ENCODE results near the gene MYH15. TPM values are rescaled to one million over a fixed set of nuclear protein-coding genes. Genes with fewer than 3 reads are reported as not detected.

Gene MYH15
- polyA plus RNA-seq, 1 donor from 2014 or later: 0.71 TPM

DNA sequence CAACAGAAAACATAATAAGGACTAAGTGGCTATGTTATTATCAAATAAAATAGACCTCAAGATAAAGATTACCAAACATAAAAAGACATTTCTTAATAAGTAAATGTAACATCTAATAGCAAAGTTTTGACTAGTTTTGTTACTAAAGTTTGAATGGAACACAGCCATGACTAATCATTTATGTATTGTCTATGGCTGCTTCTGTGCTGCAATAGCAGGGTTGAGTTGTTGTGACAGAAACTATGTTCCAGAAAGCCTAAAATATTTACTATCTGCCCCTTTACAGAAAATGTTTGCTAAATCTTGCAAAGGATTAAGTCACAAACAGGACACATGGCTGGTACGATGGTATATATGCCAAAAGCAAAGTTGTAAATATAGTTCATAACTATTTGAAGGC lies 37.9 kb upstream of the MYH15 start:
- no peaks in the 10 kb centered on the region for H3K79me2 ChIP-seq (replicated peaks; ENCODE audit: insufficient read depth, low read length)
- no peak overlapping the region for H2AFZ ChIP-seq (ENCODE audit: low read depth, low read length)
- H3K36me3 ChIP-seq (ENCODE audit: insufficient read depth, low read length): no peaks in the 10 kb centered on the region
- no peaks in the 10 kb centered on the region for H3K27me3 ChIP-seq (ENCODE audit: insufficient read depth, low read depth, low read length)
- H3K27ac ChIP-seq (ENCODE audit: low read length): no peak overlapping the region
- H3K4me3 ChIP-seq (ENCODE audit: low read length): no peak overlapping the region
- no peaks in the 10 kb centered on the region for H3F3A ChIP-seq (ENCODE audit: insufficient read depth, low read length, poor library complexity, severe bottlenecking)
- H4K20me1 ChIP-seq (ENCODE audit: insufficient read depth): no peaks in the 10 kb centered on the region
- H3K9me2 ChIP-seq (ENCODE audit: insufficient read depth, low read length): no peaks in the 10 kb centered on the region
- TF ChIP-seq POLR2AphosphoS5 (IDR thresholded peaks at IDR 0.05): no peak
- TF ChIP-seq, protein P1, sequence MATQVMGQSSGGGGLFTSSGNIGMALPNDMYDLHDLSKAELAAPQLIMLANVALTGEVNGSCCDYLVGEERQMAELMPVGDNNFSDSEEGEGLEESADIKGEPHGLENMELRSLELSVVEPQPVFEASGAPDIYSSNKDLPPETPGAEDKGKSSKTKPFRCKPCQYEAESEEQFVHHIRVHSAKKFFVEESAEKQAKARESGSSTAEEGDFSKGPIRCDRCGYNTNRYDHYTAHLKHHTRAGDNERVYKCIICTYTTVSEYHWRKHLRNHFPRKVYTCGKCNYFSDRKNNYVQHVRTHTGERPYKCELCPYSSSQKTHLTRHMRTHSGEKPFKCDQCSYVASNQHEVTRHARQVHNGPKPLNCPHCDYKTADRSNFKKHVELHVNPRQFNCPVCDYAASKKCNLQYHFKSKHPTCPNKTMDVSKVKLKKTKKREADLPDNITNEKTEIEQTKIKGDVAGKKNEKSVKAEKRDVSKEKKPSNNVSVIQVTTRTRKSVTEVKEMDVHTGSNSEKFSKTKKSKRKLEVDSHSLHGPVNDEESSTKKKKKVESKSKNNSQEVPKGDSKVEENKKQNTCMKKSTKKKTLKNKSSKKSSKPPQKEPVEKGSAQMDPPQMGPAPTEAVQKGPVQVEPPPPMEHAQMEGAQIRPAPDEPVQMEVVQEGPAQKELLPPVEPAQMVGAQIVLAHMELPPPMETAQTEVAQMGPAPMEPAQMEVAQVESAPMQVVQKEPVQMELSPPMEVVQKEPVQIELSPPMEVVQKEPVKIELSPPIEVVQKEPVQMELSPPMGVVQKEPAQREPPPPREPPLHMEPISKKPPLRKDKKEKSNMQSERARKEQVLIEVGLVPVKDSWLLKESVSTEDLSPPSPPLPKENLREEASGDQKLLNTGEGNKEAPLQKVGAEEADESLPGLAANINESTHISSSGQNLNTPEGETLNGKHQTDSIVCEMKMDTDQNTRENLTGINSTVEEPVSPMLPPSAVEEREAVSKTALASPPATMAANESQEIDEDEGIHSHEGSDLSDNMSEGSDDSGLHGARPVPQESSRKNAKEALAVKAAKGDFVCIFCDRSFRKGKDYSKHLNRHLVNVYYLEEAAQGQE (IDR thresholded peaks at IDR 0.05; ENCODE audit: borderline replicate concordance): no peak
- no peak overlapping the region for H3K4me2 ChIP-seq (ENCODE audit: low read length)
- H3K9ac ChIP-seq (ENCODE audit: low read length): no peak overlapping the region
- H3K9me3 ChIP-seq (ENCODE audit: low read length): no peaks in the 10 kb centered on the region

DNA sequence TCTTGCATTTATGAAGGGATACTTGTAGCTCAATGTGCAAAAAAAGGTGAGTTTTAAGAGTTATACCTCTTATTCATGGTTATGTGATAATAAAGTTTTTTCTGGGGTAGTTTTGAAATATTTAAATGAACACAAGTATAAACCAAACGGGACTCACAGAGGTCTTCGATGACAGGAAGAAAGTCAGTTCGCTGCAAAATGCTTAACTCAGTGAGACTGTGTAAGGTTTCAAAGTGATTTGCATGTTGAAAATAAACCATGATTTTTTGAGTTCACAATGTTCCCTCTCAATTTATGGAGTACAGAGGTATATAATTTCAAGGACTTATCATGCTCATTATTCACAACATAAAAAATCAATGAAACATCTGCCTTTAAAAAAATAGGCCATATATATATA lies 36.3 kb upstream of the MYH15 start:
- no peaks in the 10 kb centered on the region for H4K20me1 ChIP-seq (ENCODE audit: insufficient read depth)
- H3K9me3 ChIP-seq (ENCODE audit: low read length): no peaks in the 10 kb centered on the region
- TF ChIP-seq RAD21 (conservative IDR thresholded peaks at IDR 0.05): no peak
- TF ChIP-seq, protein P2, sequence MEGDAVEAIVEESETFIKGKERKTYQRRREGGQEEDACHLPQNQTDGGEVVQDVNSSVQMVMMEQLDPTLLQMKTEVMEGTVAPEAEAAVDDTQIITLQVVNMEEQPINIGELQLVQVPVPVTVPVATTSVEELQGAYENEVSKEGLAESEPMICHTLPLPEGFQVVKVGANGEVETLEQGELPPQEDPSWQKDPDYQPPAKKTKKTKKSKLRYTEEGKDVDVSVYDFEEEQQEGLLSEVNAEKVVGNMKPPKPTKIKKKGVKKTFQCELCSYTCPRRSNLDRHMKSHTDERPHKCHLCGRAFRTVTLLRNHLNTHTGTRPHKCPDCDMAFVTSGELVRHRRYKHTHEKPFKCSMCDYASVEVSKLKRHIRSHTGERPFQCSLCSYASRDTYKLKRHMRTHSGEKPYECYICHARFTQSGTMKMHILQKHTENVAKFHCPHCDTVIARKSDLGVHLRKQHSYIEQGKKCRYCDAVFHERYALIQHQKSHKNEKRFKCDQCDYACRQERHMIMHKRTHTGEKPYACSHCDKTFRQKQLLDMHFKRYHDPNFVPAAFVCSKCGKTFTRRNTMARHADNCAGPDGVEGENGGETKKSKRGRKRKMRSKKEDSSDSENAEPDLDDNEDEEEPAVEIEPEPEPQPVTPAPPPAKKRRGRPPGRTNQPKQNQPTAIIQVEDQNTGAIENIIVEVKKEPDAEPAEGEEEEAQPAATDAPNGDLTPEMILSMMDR (IDR thresholded peaks at IDR 0.05; ENCODE audit: poor library complexity, severe bottlenecking): no peak
- TF ChIP-seq, protein P1 (IDR thresholded peaks at IDR 0.05; ENCODE audit: borderline replicate concordance): no peak
- TF ChIP-seq EP300 (conservative IDR thresholded peaks at IDR 0.05; ENCODE audit: poor library complexity, severe bottlenecking): no peak
- TF ChIP-seq MXI1 (conservative IDR thresholded peaks at IDR 0.05; ENCODE audit: poor library complexity, severe bottlenecking): no peak
- no peaks in the 10 kb centered on the region for H3K9me2 ChIP-seq (ENCODE audit: insufficient read depth, low read length)
- H3K27ac ChIP-seq (ENCODE audit: low read length): no peak overlapping the region
- no peaks in the 10 kb centered on the region for H3K27me3 ChIP-seq (ENCODE audit: insufficient read depth, low read depth, low read length)
- H3K9ac ChIP-seq (ENCODE audit: low read length): no peak overlapping the region
- H2AFZ ChIP-seq (ENCODE audit: low read depth, low read length): no peak overlapping the region
- H3K4me3 ChIP-seq (ENCODE audit: low read length): no peak overlapping the region
- no peaks in the 10 kb centered on the region for H3F3A ChIP-seq (ENCODE audit: insufficient read depth, low read length, poor library complexity, severe bottlenecking)
- H3K4me2 ChIP-seq (ENCODE audit: low read length): no peak overlapping the region
- no peaks in the 10 kb centered on the region for H3K79me2 ChIP-seq (replicated peaks; ENCODE audit: insufficient read depth, low read length)
- no peaks in the 10 kb centered on the region for H3K36me3 ChIP-seq (ENCODE audit: insufficient read depth, low read length)
